OCI-LY7 (cell line): ENCODE data around the gene CLCN4.

ENCODE experiments used
- CTCF ChIP-seq: fragments of 200-600 bp; sonication (generic); conservative IDR thresholded peaks from 2 replicates; pipeline ENCODE4 v1.5.1; 2014; ENCODE audit warnings: mild to moderate bottlenecking, antibody characterized with exemption, low read length, moderate library complexity, mixed read lengths
- EZH2phosphoT487 ChIP-seq: fragments of 200-600 bp; sonication (generic); IDR thresholded peaks from 2 replicates; pipeline ENCODE4 v1.6.1; 2018; ENCODE audit warnings: low read depth, borderline replicate concordance, mild to moderate bottlenecking, mixed run types, antibody characterized with exemption, low read length, moderate library complexity, mixed read lengths

GRCh38 chrX:10129229-10129628 lies 27.5 kb upstream of the CLCN4 start:
- TF ChIP-seq CTCF (no peak), EZH2phosphoT487 (no peak)
